ENCODE data around the gene MICB. TPM values are rescaled to one million over a fixed set of nuclear protein-coding genes. Genes with fewer than 3 reads are reported as not detected.

Gene MICB
- total and polyA plus RNA-seq, 9 of the 15 experiments (the other 6 are each of a cell fraction or from before 2014, with no cell fraction given): 13.3 to 34.5 (median 19.8) TPM

DNA sequence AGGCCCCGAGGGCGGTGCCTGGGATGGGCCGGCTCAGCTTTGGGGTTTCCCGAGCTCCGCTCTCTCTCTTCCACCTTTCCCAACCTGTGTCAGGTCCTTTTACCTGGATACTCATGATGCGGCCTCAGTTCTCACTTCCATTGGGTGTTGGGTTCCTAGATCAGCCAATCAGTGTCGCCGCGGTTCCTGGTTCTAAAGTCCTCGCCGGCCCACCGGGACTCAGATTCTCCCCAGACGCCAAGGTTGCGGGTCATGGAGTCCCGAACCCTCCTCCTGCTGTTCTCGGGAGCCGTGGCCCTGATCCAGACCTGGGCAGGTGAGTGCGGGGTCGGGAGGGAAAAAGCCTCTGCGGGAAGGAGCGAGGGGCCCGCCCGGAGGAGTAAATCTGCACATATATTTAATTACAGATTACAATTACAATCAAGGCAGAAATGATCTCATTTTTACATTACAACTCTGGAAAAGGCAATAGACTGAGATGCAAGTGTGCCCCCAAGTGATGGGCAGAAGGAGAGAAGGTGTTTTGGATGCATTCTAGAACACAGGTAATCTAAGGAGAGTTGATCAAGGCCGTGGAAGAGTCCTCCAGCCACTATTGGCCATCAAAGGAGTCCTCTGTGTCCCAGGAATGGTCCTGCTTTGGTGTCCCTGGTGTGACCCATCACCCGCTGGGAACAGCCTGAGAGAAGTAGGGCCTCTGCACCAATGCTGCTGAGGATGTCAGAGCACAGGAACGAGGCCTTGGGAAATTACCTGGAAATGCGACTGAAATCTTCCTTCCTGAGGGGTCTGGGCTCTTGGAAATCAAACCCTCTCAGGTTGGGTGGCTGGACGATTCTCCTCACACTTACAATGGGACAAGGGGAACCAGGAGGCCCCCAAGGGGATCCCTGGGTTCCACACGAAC, 34.7 kb upstream of the MICB start (continued):
- TF ChIP-seq, protein P1, sequence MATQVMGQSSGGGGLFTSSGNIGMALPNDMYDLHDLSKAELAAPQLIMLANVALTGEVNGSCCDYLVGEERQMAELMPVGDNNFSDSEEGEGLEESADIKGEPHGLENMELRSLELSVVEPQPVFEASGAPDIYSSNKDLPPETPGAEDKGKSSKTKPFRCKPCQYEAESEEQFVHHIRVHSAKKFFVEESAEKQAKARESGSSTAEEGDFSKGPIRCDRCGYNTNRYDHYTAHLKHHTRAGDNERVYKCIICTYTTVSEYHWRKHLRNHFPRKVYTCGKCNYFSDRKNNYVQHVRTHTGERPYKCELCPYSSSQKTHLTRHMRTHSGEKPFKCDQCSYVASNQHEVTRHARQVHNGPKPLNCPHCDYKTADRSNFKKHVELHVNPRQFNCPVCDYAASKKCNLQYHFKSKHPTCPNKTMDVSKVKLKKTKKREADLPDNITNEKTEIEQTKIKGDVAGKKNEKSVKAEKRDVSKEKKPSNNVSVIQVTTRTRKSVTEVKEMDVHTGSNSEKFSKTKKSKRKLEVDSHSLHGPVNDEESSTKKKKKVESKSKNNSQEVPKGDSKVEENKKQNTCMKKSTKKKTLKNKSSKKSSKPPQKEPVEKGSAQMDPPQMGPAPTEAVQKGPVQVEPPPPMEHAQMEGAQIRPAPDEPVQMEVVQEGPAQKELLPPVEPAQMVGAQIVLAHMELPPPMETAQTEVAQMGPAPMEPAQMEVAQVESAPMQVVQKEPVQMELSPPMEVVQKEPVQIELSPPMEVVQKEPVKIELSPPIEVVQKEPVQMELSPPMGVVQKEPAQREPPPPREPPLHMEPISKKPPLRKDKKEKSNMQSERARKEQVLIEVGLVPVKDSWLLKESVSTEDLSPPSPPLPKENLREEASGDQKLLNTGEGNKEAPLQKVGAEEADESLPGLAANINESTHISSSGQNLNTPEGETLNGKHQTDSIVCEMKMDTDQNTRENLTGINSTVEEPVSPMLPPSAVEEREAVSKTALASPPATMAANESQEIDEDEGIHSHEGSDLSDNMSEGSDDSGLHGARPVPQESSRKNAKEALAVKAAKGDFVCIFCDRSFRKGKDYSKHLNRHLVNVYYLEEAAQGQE (IDR thresholded peaks at IDR 0.05; ENCODE audit: borderline replicate concordance): no peak
- TF ChIP-seq, protein P1 (CRISPR knock-in tag; IDR thresholded peaks at IDR 0.05; ENCODE audit: low read depth): no peak
- TF ChIP-seq FOXK2 (conservative IDR thresholded peaks at IDR 0.05 in 1 of 2, IDR thresholded peaks at IDR 0.05 in 1 of 2; ENCODE audit: low read depth in 2 of 2): no peak
- no peak for TF ChIP-seq NFIX (CRISPR knock-in tag; IDR thresholded peaks at IDR 0.05; ENCODE audit: low read depth)
- no peak for TF ChIP-seq RHOXF2B (CRISPR knock-in tag; conservative IDR thresholded peaks at IDR 0.05)
- TF ChIP-seq, protein P2, sequence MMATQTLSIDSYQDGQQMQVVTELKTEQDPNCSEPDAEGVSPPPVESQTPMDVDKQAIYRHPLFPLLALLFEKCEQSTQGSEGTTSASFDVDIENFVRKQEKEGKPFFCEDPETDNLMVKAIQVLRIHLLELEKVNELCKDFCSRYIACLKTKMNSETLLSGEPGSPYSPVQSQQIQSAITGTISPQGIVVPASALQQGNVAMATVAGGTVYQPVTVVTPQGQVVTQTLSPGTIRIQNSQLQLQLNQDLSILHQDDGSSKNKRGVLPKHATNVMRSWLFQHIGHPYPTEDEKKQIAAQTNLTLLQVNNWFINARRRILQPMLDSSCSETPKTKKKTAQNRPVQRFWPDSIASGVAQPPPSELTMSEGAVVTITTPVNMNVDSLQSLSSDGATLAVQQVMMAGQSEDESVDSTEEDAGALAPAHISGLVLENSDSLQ (IDR thresholded peaks at IDR 0.05): no peak
- TF ChIP-seq ZNF583 (CRISPR knock-in tag; IDR thresholded peaks at IDR 0.05): no peak
- no peak for TF ChIP-seq FOXM1 (IDR thresholded peaks at IDR 0.05; ENCODE audit: low read depth)
- no peak for TF ChIP-seq FOXM1 (CRISPR knock-in tag; IDR thresholded peaks at IDR 0.05; ENCODE audit: low read depth)
- TF ChIP-seq CREM (IDR thresholded peaks at IDR 0.05; ENCODE audit: low read depth): peak; percentile 95
- TF ChIP-seq ZNF354B (CRISPR knock-in tag; IDR thresholded peaks at IDR 0.05): no peak
- TF ChIP-seq, protein P3, sequence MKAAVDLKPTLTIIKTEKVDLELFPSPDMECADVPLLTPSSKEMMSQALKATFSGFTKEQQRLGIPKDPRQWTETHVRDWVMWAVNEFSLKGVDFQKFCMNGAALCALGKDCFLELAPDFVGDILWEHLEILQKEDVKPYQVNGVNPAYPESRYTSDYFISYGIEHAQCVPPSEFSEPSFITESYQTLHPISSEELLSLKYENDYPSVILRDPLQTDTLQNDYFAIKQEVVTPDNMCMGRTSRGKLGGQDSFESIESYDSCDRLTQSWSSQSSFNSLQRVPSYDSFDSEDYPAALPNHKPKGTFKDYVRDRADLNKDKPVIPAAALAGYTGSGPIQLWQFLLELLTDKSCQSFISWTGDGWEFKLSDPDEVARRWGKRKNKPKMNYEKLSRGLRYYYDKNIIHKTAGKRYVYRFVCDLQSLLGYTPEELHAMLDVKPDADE (conservative IDR thresholded peaks at IDR 0.05; ENCODE audit: control insufficient read depth, low read depth, low read length): no peak
- no peak for TF ChIP-seq SREBF2 (CRISPR knock-in tag; IDR thresholded peaks at IDR 0.05)
- TF ChIP-seq, protein P4, sequence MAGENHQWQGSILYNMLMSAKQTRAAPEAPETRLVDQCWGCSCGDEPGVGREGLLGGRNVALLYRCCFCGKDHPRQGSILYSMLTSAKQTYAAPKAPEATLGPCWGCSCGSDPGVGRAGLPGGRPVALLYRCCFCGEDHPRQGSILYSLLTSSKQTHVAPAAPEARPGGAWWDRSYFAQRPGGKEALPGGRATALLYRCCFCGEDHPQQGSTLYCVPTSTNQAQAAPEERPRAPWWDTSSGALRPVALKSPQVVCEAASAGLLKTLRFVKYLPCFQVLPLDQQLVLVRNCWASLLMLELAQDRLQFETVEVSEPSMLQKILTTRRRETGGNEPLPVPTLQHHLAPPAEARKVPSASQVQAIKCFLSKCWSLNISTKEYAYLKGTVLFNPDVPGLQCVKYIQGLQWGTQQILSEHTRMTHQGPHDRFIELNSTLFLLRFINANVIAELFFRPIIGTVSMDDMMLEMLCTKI (IDR thresholded peaks at IDR 0.05; ENCODE audit: partially characterized antibody): no peak
- TF ChIP-seq SIX5 (IDR thresholded peaks at IDR 0.05; ENCODE audit: borderline replicate concordance in 1 of 2, insufficient read depth in 1 of 2, low read depth in 1 of 2, low read length in 2 of 2): no peak
- TF ChIP-seq GTF2F1 (IDR thresholded peaks at IDR 0.05; ENCODE audit: low read depth, low read length): peak; percentile 86; the same call in 1 of the 2 replicates

Measured in K562 (cell line).